Activated B cell treated with CpG ODN at 0.5 μM for 24 hours (primary cell): ENCODE results near the gene SFXN3. TPM values are rescaled to one million over a fixed set of nuclear protein-coding genes. Genes with fewer than 3 reads are reported as not detected.

Experiments
- ATAC-seq: fragments of 200-7000 bp; cut with Tn5 transposase; one replicate; pipeline ENCODE4 v1.10.0; 2021; ENCODE audit warnings: low read depth, mild to moderate bottlenecking, moderate library complexity
- CTCF ChIA-PET: fragments of 350-600 bp; sonication (Branson Sonifier 250); formaldehyde crosslinking; loops from one replicate; lab custom pipeline; 2021; ENCODE audit warnings: antibody characterized with exemption; lab: Charles Lee
- POLR2A ChIA-PET: fragments of 350-600 bp; sonication (Branson Sonifier 250); formaldehyde crosslinking; loops from one replicate; lab custom pipeline; 2021; ENCODE audit warnings: antibody characterized with exemption; lab: Charles Lee
- DNase-seq: peaks from one replicate; pipeline ENCODE4 v3.0.0; 2022
- H3K27ac Mint-ChIP-seq: one replicate; pipeline ENCODE4 v1.8.0; 2020; ENCODE audit warnings: mixed read lengths
- H3K27me3 Mint-ChIP-seq: one replicate; pipeline ENCODE4 v1.8.0; 2021; ENCODE audit warnings: mixed read lengths
- H3K36me3 Mint-ChIP-seq: one replicate; pipeline ENCODE4 v1.8.0; 2021; ENCODE audit warnings: low read depth, mixed read lengths
- H3K4me1 Mint-ChIP-seq: one replicate; pipeline ENCODE4 v1.8.0; 2021; ENCODE audit warnings: mixed read lengths
- H3K4me3 Mint-ChIP-seq: one replicate; pipeline ENCODE4 v1.8.0; 2020; ENCODE audit warnings: mild to moderate bottlenecking, mixed read lengths
- H3K9me3 Mint-ChIP-seq: one replicate; pipeline ENCODE4 v1.8.0; 2020; ENCODE audit warnings: mixed read lengths
- intact Hi-C: fragments of 100-400 bp; cut with micrococcal nuclease; formaldehyde crosslinking; loops from one replicate; pipeline ENCODE4 v1.15.1; 2024
- total RNA-seq: library from RNA; stranded (reverse); gene quantifications from 2 replicates; pipeline ENCODE4 v1.2.3, GENCODE V29; 2022
- TF ChIP-seq, protein P1 (sequence below): fragments of 200-600 bp; IDR thresholded peaks from one replicate; pipeline ENCODE4 v1.8.0; 2022; ENCODE audit warnings: antibody characterized with exemption, mild to moderate bottlenecking

Gene SFXN3
- total RNA-seq, 1 donor from 2014 or later: 9.8 TPM

DNA sequence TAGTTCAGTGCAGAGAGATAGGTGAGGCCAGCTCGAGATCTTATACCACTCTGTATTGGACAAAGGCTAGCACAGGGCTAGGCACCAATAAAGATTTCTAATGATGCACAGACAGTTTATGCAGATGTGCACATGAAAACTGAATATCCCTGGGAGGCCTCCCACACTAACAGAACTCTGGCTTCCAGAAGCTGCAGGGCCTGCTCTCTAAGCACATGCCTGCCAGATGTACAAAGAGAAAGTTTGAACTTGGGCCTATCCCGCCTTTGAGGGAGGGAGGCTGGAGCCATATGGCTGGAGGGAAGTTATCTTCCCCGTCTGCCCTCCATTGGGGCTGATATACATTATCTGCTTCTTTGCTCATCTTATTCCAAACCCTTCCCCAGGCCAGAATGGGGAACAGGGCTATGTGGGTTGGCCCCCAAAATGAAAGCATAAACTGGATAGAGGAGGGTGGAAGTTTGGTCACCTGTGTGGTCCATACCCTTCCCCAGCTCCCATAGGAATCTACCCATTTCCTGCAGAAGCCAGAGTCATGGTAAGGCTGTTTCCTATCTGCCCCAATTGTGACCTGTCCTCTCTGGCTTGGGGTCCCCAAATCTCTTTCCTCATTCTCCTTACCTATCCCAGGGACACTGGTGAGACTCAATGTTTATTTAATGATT is 34.6 kb downstream of the SFXN3 start:
- ChIA-PET POLR2A (interaction anchor here (0.6 to 1.2 kb wide), 2 partner anchors 15 to 67 kb away, joined by 3 to 9 read pairs; no protein-coding TSS in a partner anchor), CTCF (interaction anchor here (0.9 to 6.0 kb wide), 4 partner anchors 8 to 23 kb away, joined by 7 to 53 read pairs (median 30); no protein-coding TSS in a partner anchor)
- no peak for DNase-seq
- H3K27me3 Mint-ChIP-seq: peaks cover 8% of the 10 kb centered on the region
- no peak for ATAC-seq
- H3K9me3 Mint-ChIP-seq: no peaks in the 10 kb centered on the region
- peaks cover 46% of the 10 kb centered on the region for H3K4me1 Mint-ChIP-seq
- TF ChIP-seq, protein P1, sequence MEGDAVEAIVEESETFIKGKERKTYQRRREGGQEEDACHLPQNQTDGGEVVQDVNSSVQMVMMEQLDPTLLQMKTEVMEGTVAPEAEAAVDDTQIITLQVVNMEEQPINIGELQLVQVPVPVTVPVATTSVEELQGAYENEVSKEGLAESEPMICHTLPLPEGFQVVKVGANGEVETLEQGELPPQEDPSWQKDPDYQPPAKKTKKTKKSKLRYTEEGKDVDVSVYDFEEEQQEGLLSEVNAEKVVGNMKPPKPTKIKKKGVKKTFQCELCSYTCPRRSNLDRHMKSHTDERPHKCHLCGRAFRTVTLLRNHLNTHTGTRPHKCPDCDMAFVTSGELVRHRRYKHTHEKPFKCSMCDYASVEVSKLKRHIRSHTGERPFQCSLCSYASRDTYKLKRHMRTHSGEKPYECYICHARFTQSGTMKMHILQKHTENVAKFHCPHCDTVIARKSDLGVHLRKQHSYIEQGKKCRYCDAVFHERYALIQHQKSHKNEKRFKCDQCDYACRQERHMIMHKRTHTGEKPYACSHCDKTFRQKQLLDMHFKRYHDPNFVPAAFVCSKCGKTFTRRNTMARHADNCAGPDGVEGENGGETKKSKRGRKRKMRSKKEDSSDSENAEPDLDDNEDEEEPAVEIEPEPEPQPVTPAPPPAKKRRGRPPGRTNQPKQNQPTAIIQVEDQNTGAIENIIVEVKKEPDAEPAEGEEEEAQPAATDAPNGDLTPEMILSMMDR: no peak
- H3K27ac Mint-ChIP-seq: peak overlapping the region; percentile 14
- H3K36me3 Mint-ChIP-seq: peaks cover 2% of the 10 kb centered on the region
- intact Hi-C loops: loop anchor here (5.0 to 10.0 kb wide), 3 partner anchors 57 to 1579 kb away; partner anchors contain the start of gene TRIM8
- H3K4me3 Mint-ChIP-seq: peak overlapping the region; percentile 77

DNA sequence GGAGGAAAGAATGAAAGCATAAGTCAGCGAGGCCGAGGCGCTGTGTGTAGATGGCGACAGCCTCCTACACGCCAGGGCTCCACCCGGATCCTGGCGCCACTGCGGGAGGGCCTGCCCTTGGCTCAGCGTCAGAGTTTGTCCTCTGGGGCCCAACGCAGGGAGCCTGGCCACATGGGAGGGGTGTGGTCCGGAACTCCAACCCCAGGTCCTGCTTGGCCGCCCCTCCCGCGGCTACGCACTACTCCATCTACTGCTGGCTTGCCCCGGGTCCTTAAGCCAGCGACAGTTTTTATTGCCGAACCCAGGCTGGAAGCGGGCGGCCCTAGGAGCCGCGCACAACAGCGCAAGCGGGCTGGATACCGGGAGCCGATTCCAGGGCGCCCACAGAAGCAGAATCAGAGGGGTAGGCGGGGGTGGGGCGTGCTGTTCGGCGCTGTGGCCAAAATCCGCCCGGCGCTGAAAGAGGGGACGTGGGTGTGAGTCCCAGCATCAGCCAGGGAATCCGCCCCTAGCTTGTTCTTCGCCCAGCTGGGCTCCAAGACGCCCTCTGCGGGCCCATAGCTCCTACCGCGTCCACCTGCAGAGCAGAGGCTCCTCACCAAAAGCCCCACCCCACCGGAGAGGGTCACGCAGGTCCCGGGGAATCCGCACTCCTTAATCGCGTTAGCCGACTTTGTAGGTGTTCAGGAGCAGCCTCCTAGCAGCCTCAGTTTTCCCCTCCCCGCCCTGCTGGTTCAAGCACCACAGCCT is 35.3 kb downstream of the SFXN3 start:
- POLR2A ChIA-PET: interaction anchor here (1.2 to 2.1 kb wide), 3 partner anchors 16 to 68 kb away, joined by 3 to 14 read pairs (median 5); no protein-coding TSS in a partner anchor
- peaks cover 8% of the 10 kb centered on the region for H3K27me3 Mint-ChIP-seq
- ATAC-seq: peak; percentile 57

DNA sequence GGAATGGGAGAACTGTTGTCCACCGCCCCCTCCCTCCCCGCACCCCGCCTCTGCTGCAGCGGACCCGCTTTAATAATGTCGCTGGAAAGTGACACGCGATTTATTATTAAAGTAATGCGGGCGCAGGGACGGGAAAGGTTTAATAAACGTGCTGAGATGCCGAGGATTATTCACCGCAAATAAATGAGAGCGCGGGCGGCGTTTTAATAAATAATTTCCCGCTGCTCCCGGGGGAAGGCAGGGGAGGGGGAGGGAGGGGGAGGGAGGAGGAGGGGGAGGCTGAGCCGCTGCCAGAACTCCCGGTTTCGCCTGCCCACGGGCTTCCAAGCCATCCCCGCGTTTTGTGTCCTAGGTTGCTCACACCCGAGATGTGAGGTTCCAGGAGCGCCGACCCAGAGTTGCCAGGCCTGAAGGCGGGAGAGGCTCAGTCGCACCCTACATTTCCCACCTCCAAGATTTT is 35.9 kb downstream of the SFXN3 start:
- H3K4me1 Mint-ChIP-seq: peaks cover 51% of the 10 kb centered on the region
- intact Hi-C loops: loop anchor here (1.0 to 10.0 kb wide), 4 partner anchors 17 to 1578 kb away; partner anchors contain the start of gene TRIM8
- H3K27ac Mint-ChIP-seq: no peak overlapping the region
- ATAC-seq (no peak), DNase-seq (no peak)
- POLR2A ChIA-PET: interaction anchor here (1.2 to 2.1 kb wide), 3 partner anchors 16 to 69 kb away, joined by 3 to 14 read pairs (median 5); no protein-coding TSS in a partner anchor
- no peaks in the 10 kb centered on the region for H3K36me3 Mint-ChIP-seq
- no peaks in the 10 kb centered on the region for H3K9me3 Mint-ChIP-seq
- peaks cover 8% of the 10 kb centered on the region for H3K27me3 Mint-ChIP-seq
- TF ChIP-seq, protein P1: no peak
- CTCF ChIA-PET: interaction anchor here (0.9 to 6.0 kb wide), 7 partner anchors 10 to 35 kb away, joined by 3 to 53 read pairs (median 4); partner anchors contain the start of genes PDZD7 and SFXN3
- H3K4me3 Mint-ChIP-seq: peak overlapping the region; percentile 92

More for the DNA sequence above, 35.3 kb downstream of the SFXN3 start:
- Mint-ChIP-seq H3K36me3 (no peaks in the 10 kb centered on the region), H3K4me3 (peak overlapping the region; percentile 77), H3K4me1 (peaks cover 51% of the 10 kb centered on the region), H3K27ac (no peak overlapping the region), H3K9me3 (no peaks in the 10 kb centered on the region)
- CTCF ChIA-PET: interaction anchor here (0.6 to 6.0 kb wide), 8 partner anchors 9 to 48 kb away, joined by 3 to 53 read pairs (median 6); partner anchors contain the start of genes PDZD7 and SFXN3
- DNase-seq: peak; percentile 48
- TF ChIP-seq, protein P1: no peak
- intact Hi-C loops: loop anchor here (5.0 to 10.0 kb wide), 3 partner anchors 56 to 1578 kb away; partner anchors contain the start of gene TRIM8

DNA sequence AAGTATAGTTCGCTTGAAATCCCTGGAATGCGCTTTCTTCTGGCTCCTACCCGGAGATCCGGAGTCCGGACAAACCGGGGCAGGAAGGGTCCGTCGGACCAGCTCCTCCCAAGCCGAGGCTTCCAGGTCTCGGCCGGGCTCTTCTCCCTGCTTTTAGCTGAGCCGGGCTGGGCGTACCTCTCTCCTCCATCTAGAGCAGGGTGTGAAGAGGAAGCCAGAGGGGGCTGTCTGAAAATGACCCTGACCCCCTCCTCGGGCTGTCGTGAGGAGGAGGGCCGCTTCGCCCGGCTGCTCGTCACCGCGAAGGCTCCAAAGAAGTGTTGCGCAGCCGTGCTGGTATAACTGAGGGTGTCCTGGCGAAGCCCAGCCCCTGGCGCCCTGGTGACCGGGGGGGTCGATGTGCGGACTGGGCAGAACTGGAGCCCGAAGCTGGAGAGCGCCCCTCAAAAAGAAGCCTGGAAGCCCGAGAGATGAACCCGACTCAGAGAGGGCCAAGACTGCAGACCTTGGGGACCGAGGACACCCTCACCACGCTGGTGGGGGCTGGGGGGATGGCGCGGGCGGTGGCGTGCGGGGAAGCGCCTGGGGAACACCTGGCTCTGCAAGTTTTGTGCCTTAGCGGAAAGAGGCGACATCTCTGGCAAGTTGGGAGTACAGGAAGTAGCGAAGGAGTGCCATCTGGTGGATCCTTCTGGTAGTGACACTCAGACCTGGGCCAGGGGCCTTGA is 36.5 kb downstream of the SFXN3 start:
- ChIA-PET CTCF (interaction anchor here (0.9 to 6.0 kb wide), 6 partner anchors 12 to 30 kb away, joined by 3 to 53 read pairs (median 4); no protein-coding TSS in a partner anchor), POLR2A (interaction anchor here (1.7 to 2.1 kb wide), 2 partner anchors 25 to 69 kb away, joined by 5 to 14 read pairs; no protein-coding TSS in a partner anchor)
- TF ChIP-seq, protein P1: peak; percentile 76
- Mint-ChIP-seq H3K36me3 (no peaks in the 10 kb centered on the region), H3K4me3 (peak overlapping the region; percentile 92), H3K27ac (no peak overlapping the region), H3K27me3 (peaks cover 8% of the 10 kb centered on the region), H3K4me1 (peaks cover 51% of the 10 kb centered on the region), H3K9me3 (no peaks in the 10 kb centered on the region)
- peak; percentile 63 for DNase-seq
- ATAC-seq: peak; percentile 64
- intact Hi-C loops: loop anchor here (1.0 to 10.0 kb wide), 6 partner anchors 7 to 1577 kb away; partner anchors contain the start of gene TRIM8
